D721Med (cell line): ENCODE results near the gene PCBP3.
"Not testable (repeated sequence)": the region's sequence is repeated elsewhere in the genome, so short reads cannot be mapped to it uniquely, and the experiment has no call there.

ENCODE experiments used
- DNase-seq: peaks from one replicate; pipeline ENCODE4 v3.0.0; 2011; ENCODE audit warnings: low spot score; ENCODE audit not compliant: insufficient read length
- FAIRE-seq: peaks from 2 replicates; lab custom pipeline; 2011; peaks lifted over from hg19 to GRCh38; lab: Jason Lieb, UNC
- CTCF ChIP-seq: IDR thresholded peaks from 2 replicates; pipeline ENCODE4 v1.5.1; 2012; ENCODE audit warnings: mild to moderate bottlenecking, control low read depth; ENCODE audit not compliant: insufficient read depth; ENCODE audit errors: missing control alignments

The PCBP3 gene

DNA sequence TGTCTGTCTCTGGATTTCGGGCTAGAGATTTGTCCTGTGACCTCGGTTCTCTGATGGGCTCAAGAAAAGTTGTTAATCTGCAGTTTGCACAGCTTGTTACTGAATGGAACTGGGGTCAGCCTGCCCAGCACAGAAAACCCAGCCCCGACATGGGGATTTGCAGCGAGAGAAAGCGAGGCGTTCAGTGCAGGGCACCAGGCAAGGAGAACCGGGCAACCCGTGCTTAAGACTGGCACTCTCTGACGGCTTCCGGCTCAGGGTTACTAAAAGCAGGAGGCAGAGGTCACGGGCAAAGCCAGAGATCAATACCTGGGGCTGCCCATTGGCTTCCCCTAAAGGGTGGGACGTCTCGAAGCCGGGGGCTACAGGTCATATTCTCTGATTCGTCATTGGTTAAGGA, 308.2 kb downstream of the PCBP3 start:
- no peak for TF ChIP-seq CTCF
- FAIRE-seq (no peak), DNase-seq (no peak)

DNA sequence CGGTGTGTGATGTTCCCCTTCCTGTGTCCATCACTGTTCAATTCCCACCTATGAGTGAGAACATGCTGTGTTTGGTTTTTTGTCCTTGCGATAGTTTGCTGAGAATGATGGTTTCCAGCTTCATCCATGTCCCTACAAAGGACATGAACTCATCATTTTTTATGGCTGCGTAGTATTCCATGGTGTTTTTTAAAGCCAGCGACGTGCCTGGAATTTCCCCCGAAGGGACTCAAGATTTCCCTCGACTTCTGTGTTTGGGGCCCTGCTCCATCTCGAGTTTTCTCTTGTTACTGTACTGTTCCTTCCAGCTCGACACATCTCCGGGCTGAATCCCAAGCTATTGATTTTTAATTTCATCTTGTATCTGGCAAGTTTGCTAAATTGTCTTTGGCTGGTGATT, 309.0 kb downstream of the PCBP3 start:
- not testable (repeated sequence) for FAIRE-seq, DNase-seq

DNA sequence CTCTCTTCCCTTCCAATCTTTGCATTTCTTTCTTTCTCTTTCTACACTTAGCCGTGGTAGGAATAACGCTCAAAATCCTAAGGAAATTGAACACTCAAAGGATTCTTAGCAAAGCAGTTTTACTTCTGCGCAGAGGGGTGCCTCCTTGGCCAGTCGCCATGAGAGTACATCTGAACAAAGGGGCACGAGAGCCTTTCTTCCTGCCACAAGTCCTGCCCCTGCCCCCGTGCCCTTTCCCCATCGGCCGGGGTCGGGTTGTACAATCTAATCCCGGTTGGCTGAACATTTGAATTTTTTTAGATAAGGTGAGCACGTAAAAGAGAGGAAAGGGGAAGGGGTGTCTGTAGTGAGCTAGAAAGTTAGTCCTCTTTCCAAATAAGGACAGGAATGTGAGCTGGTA, 309.4 kb downstream of the PCBP3 start:
- DNase-seq (no peak), FAIRE-seq (no peak)

DNA sequence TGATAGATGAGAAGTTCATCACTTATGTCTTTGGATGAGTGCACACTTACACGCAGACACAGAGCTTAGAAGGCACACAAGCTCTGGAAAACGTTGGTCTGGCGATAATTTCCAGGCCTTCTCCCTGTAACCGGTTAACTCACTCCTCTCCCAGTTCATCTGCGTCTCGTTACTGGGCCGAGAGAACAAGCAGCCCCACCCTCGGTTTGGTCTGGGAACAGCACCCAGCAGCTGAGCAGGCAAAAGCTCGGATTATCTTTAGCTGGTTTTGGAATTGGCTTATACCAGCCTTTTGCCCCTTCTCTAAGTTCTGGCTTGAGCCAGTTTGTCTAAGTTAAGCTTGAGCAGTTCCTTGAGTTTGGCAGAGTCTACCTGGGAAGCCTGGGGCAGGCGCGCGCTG, 310.7 kb downstream of the PCBP3 start:
- DNase-seq (peak; percentile 25), FAIRE-seq (no peak)
- TF ChIP-seq CTCF: peak; percentile 8

More for the DNA sequence above, 309.4 kb downstream of the PCBP3 start:
- no peak for TF ChIP-seq CTCF

DNA sequence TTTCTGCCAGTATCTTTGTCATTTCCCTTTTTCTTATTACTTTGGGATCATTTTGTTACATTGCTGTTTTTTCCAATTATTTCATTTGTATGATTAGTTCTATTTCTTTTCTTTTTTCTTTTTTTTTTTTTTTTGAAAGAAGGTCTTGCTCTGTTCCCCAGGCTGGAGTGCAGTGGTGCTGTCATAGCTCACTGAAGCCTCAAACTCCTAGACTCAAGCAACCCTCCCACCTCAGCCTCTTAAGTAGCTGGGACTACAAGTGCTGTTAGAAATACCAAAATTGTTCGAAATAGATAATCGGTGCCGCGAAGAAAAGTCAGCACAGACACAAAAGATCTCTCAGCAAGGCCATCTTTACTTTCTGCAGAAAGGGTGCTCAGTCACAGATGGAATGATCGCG, 311.4 kb downstream of the PCBP3 start:
- DNase-seq (no peak), FAIRE-seq (no peak)
- no peak for TF ChIP-seq CTCF

- no peak for DNase-seq
- FAIRE-seq: no peak
- no peak for TF ChIP-seq CTCF
Measured at GRCh38 chr21:45957551-45957950, 314.0 kb downstream of the PCBP3 start.

- TF ChIP-seq CTCF: no peak
- DNase-seq: no peak
- FAIRE-seq: no peak
Measured at GRCh38 chr21:45957981-45958600, 314.6 kb downstream of the PCBP3 start.

DNA sequence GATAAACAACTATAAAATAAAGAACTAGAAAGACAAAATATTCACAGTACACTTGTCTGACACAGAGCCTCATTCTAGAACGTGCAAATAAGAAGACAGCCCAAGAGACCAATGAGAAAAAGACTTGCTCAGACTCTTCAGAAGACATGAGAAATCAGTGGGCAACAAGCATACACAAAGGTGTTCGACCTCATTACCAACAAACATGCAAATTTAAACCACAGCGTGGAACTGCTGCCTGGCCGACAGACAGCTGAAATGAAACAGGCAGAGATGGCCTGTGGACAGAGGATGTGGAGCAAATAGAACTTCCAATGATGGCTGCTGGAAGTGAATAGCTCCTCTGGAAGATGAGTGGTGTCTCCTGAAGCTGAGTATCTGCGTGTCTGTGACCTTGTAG, 315.7 kb downstream of the PCBP3 start:
- no peak for TF ChIP-seq CTCF
- no peak for FAIRE-seq
- DNase-seq: no peak
